Measurements from ENCODE around the gene FKBP3. TPM values are rescaled to one million over a fixed set of nuclear protein-coding genes. Genes with fewer than 3 reads are reported as not detected.

FKBP3 gene
- total RNA-seq, 2 donors from 2014 or later, result 52.5 to 80.5 TPM

Other genes starting within 250 kb of the FKBP3 start
- 10 to 100 TPM; 13.0 to 25.7 TPM for gene KLHL28, start 172.5 kb downstream of the FKBP3 start, total RNA-seq
- gene TOGARAM1, start 172.3 kb downstream of the FKBP3 start, total RNA-seq, result 1 to 10 TPM; 5.0 to 8.3 TPM
- gene PRPF39, start 50.4 kb downstream of the FKBP3 start, total RNA-seq, result 10 to 100 TPM; 49.6 to 78.1 TPM
- 10 to 100 TPM; 14.8 to 16.9 TPM for gene FANCM, start 1.4 kb upstream of the FKBP3 start, total RNA-seq
- gene MIS18BP1, start 118.7 kb upstream of the FKBP3 start, total RNA-seq, result 10 to 100 TPM; 52.2 to 75.7 TPM

Measured in activated T-helper 17 cell treated with anti-CD3 and anti-CD28 coated beads, Interleukin-2, amount 50 U/mL, for 72 hours (primary cell).